GM08714 (cell line): ENCODE measurements around the gene ARID1B.

Experiments
- H3K4me3 ChIP-seq: fragments of 200-500 bp; sonication (Bioruptor generic); 2 replicates; pipeline ENCODE4 v1.5.1; 2014; ENCODE audit warnings: mild to moderate bottlenecking, low read length, inconsistent platforms
- ZNF274 ChIP-seq: IDR thresholded peaks from 2 replicates; pipeline ENCODE4 v1.6.1; 2012; ENCODE audit warnings: mild to moderate bottlenecking, low read depth, low read length

Gene ARID1B

GRCh38 chr6:156762547-156762946, 14.6 kb upstream of the ARID1B start:
- no peak for TF ChIP-seq ZNF274
- no peak overlapping the region for H3K4me3 ChIP-seq

- TF ChIP-seq ZNF274 = no peak
- H3K4me3 ChIP-seq = no peak overlapping the region
Measured at GRCh38 chr6:156765117-156765516, 12.1 kb upstream of the ARID1B start.

GRCh38 chr6:156767603-156768467, 9.3 kb upstream of the ARID1B start:
- no peak for TF ChIP-seq ZNF274
- H3K4me3 ChIP-seq = no peak overlapping the region; the same call in 1 of the 2 replicates

- TF ChIP-seq ZNF274 = no peak
Measured at GRCh38 chr6:156771047-156771446, 6.1 kb upstream of the ARID1B start.

GRCh38 chr6:156771761-156772160, 5.4 kb upstream of the ARID1B start:
- TF ChIP-seq ZNF274 = no peak
- H3K4me3 ChIP-seq = no peak overlapping the region

More at GRCh38 chr6:156771047-156771446, 6.1 kb upstream of the ARID1B start:
- no peak overlapping the region for H3K4me3 ChIP-seq

- TF ChIP-seq ZNF274 = no peak
Measured at GRCh38 chr6:156773476-156773875, 3.7 kb upstream of the ARID1B start.

GRCh38 chr6:156773935-156774852, 3.0 kb upstream of the ARID1B start:
- no peak for TF ChIP-seq ZNF274
- no peak overlapping the region for H3K4me3 ChIP-seq

More at GRCh38 chr6:156773476-156773875, 3.7 kb upstream of the ARID1B start:
- no peak overlapping the region for H3K4me3 ChIP-seq

- no peak overlapping the region for H3K4me3 ChIP-seq
- TF ChIP-seq ZNF274 = no peak
Measured at GRCh38 chr6:156774863-156775405, 2.2 kb upstream of the ARID1B start.

- TF ChIP-seq ZNF274 = no peak
- no peak overlapping the region for H3K4me3 ChIP-seq
Measured at GRCh38 chr6:156775717-156776116, 1.5 kb upstream of the ARID1B start.

- TF ChIP-seq ZNF274 = no peak
- H3K4me3 ChIP-seq = peak overlapping the region; percentile 94
Measured at GRCh38 chr6:156776470-156776839, 723 bp upstream of the ARID1B start.

- TF ChIP-seq ZNF274 = no peak
- H3K4me3 ChIP-seq = peak overlapping the region; percentile 98
Measured at GRCh38 chr6:156777577-156778453, 637 bp downstream of the ARID1B start.

- H3K4me3 ChIP-seq = peak overlapping the region; percentile 98
- TF ChIP-seq ZNF274 = no peak
Measured at GRCh38 chr6:156778454-156779205, 1.5 kb downstream of the ARID1B start.
